Measurements from ENCODE around the gene PPIH.
A peak's percentile ranks its signal among the peaks of the same experiment; 100 is the strongest.
"Not testable (repeated sequence)": the region's sequence is repeated elsewhere in the genome, so short reads cannot be mapped to it uniquely, and the experiment has no call there.

The PPIH gene

DNA sequence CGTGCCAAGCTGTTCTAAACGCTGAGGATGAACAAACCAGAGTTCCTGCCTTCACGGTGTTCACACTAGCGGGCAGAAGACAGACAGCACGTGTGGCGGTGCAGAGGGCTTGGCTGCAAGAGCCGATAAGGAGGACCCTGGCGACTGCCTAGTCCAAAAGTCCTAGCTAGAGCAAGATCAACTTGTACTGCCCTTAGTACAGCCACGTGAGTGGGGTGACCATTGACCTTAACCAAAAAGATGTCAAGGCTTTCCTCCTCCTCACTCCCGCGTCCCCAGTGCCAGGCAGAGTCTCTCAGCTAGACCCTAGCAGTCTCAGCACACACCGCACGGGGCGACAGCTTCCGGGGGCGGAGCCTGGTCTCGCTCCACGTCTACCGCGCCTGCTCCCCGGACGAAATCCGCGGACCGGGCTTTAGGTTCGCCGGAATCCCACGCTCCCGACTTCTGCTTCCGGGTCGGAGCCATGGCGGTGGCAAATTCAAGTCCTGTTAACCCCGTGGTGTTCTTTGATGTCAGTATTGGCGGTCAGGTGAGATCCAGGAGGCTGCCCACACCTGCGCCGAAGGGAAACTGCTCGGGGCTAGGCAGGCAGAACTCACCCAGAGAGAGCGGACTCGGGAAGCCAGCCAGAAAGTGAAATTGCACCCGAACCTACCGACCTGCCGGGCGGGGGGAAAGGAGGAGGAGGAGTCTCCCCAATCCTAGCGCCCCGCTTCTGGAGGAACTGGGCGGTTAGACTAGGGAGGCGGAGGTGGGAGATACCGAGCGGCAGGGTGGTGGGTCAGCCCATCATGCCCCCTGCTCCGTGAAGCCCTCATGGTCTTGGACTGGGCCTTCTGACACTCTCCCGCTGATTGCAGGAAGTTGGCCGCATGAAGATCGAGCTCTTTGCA, at the start of gene PPIH:
TSS of gene PPIH (plus strand) at position 443 of the 896 bp plus-strand sequence. CDS start at position 467, 24 bp downstream.
- peak; percentile 96 for DNase-seq

DNA sequence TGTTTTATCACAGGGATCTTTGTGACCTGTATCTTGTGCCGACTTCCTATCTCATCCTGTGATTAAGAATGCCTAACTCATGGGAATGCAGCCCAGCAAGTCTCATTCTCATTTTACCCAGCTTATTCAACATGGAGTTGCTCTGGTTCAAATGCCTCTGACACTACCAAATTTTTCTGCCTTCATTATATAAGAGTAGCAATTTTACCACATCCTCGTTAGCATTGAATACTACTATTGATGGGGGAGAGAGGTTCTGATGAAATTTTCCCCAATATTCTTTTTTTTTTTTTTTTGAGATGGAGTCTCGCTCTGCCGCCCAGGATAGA, 44.5 kb upstream of the PPIH start:
- no peak for DNase-seq

GRCh38 chr1:42618866-42619265, 39.4 kb upstream of the PPIH start:
- DNase-seq = no peak

- DNase-seq = no peak
These were observed 37.9 kb upstream of the PPIH start for GRCh38 chr1:42620307-42620706.

DNA sequence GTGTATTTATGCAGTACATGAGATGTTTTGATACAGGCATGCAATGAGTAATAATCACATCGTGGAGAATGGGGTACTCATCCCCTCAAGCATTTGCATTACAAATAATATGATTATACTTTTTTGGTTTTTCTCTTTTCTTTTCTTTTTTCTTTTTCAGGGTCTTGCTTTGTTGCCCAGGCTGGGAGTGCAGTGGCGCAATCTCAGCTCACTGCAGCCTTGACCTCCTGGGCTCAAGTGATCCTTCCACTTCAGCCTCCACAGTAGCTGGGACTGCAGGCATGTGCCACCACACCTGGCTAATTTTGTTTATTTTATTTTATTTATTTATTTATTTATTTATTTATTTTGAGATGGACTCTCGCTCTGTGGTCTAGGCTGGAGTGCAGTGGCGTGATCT, 37.0 kb upstream of the PPIH start:
- DNase-seq = not testable (repeated sequence)

- not testable (repeated sequence) for DNase-seq
These were observed 31.0 kb upstream of the PPIH start for GRCh38 chr1:42627205-42627604.

DNA sequence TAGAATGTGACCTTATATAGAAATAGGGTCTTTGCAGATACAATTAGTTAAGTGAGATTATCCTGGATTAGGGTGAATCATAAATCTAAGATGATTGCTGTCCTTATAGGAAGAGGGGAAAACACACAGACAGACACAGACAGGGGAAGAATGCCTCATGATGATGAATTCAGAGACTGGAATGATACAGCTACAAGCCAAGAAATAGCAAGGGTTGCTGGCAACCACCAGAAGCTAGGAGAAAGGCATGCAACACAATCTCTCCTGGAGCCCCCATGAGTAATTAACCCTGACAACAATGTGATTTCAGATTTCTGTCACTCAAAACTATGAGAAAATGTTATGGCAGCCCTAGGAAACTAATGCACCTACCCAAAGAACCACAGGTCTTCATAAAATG, 19.1 kb upstream of the PPIH start:
- DNase-seq = no peak

DNA sequence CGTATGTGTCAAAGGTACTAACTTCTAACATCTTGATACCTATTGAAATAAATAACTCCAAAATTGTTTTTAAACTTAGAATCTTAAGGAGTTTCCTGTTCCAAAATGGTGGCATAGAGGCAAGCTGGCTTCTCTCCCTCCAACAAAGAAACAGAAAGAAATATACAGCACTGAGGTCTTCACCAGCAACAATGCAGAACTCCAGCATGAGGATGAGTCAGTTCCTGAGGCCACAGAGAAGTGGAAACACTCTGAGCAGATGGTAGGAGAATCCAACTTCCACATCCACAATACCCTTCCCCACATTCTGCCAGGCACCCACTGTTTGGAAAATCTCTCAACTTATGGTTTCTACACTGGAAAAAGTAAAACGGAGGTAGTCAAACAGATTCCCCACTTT, 12.2 kb upstream of the PPIH start:
- no peak for DNase-seq

- DNase-seq = no peak
These were observed 1.0 kb upstream of the PPIH start for GRCh38 chr1:42657201-42657600.

DNA sequence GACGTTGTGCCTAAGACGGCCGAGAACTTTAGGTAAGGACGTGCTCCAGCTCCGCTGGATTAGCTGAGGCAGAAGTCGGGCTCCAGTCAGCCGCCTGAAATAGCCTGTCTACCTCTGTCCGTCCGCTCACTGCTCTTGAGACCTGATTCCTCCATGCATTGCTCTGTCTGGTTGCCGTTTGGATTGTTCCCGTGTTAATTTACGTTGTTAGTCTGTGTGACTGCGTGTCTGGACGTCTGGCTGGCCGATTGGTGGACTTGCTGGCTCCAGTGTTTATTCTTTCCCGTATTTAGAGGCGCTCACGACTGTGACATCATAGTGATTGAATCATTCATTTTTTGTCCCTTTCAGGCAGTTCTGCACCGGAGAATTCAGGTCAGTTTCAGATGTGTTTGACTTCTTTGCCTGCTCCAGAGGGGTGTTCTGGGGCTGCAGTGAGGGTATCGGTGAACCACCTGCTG, 684 bp downstream of the PPIH start:
- DNase-seq = no peak

- DNase-seq = no peak
These were observed 2.8 kb downstream of the PPIH start for GRCh38 chr1:42660907-42661500.

GRCh38 chr1:42669936-42670335, 11.7 kb downstream of the PPIH start:
- no peak for DNase-seq

DNA sequence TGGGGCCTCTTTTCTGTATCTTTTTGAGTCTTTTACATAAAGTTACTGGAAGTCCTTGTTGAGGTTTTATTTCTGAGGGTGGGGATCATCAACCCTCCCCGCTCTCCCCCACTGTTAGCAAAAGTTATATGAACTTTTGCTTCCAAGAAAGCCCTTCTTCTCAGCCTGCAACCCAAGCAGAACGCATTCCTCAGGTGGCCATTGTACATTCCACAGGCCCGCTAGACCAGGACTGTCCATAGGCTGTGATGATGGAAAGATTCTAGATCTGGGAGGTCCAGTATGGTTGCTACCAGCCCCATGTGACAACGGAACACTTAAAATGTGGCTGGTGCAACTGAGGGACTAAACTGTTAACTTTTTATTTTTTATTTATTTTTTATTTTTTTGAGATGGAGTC, 12.2 kb downstream of the PPIH start:
- no peak for DNase-seq

DNA sequence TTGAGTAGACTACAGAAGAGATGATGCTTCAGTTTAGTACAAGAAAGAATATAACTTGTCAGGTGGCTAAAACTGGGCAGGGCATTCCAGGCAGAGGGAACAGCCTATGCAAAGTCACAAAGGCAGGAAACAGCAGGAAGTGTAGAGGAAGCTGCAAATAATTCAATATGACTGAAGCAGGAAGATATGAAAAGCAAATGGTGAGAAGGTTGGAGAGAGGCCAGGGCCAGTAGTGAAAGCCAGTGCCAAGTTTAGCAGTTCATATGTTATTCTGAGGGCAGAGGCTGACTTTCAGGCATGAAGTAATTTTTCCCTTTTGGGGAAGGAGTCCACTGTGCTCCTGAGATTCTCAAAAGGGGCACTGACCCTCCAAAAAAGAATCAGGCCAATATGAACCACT, 16.0 kb downstream of the PPIH start:
- no peak for DNase-seq

GRCh38 chr1:42674682-42675081, 16.5 kb downstream of the PPIH start:
- no peak for DNase-seq

- no peak for DNase-seq
These were observed 17.2 kb downstream of the PPIH start for GRCh38 chr1:42675467-42675866.

GRCh38 chr1:42676534-42677087, 18.4 kb downstream of the PPIH start:
- DNase-seq = no peak

- no peak for DNase-seq
These were observed 21.3 kb downstream of the PPIH start for GRCh38 chr1:42679364-42679983.

DNA sequence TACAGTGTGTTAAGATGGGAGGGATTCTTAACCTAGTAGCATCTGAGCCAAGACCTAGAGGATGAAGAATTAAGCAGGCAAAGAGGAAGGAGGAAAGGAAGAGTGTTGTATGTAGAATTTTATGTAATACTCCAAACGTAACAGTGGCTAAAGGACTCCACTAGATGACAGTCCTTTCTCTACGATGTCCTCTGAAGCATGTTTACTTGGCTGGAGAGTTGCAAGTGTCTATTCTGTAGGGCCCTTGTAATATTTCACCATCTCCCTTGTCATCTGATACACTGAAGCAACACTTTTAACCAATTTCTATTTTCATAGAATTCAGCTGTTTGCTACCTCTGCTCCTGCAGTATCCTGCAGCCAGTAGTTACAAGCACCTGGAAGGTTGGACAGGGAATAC, 21.8 kb downstream of the PPIH start:
- DNase-seq = no peak

DNA sequence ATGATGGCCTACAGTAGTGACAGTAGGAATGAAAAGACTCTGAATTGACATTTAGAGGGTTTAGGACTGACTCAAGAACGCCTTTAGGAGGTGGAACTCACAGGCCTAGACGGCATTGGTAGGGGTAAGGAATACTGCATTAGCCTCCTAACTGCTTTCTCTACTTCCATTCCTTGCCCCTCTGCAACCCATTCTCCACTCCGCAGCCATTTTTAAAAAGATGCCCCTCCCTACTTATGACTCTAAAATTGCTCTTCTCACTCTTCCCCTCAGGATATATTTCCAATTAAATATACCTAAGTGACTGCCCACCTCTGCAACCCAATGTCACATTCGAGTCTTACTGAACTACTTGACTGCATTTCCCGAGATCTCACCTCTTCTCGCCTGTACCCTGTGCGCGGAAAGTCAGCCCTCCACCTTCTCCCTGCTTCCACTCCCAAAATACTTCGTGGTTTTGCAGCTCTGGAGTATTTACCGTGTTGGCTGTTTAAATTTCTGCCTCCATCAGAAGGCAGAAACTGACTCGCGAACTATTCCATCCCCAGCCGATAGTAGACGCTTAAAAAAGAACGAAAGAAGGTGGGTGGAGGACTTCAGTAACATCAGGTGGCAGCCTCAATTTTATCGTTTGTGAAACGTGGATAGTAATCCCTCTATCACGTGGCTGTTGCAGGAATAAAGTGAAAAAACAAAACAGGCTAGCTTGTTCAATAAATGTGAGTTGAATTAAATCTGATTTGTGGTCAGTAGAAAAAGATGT, 22.9 kb downstream of the PPIH start:
- peak; percentile 9 for DNase-seq

- DNase-seq = peak; percentile 97
These were observed 23.7 kb downstream of the PPIH start, which contains the start of gene YBX1 for GRCh38 chr1:42681741-42682483. Gene YBX1, plus strand, starts transcription at chr1:42682418. Its CDS starts 148 bp downstream, at chr1:42682566.

DNA sequence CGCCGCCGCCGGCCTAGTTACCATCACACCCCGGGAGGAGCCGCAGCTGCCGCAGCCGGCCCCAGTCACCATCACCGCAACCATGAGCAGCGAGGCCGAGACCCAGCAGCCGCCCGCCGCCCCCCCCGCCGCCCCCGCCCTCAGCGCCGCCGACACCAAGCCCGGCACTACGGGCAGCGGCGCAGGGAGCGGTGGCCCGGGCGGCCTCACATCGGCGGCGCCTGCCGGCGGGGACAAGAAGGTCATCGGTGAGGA, 24.2 kb downstream of the PPIH start:
- DNase-seq = not testable (repeated sequence)
